ENCODE results near the gene CT45A3.

DNA sequence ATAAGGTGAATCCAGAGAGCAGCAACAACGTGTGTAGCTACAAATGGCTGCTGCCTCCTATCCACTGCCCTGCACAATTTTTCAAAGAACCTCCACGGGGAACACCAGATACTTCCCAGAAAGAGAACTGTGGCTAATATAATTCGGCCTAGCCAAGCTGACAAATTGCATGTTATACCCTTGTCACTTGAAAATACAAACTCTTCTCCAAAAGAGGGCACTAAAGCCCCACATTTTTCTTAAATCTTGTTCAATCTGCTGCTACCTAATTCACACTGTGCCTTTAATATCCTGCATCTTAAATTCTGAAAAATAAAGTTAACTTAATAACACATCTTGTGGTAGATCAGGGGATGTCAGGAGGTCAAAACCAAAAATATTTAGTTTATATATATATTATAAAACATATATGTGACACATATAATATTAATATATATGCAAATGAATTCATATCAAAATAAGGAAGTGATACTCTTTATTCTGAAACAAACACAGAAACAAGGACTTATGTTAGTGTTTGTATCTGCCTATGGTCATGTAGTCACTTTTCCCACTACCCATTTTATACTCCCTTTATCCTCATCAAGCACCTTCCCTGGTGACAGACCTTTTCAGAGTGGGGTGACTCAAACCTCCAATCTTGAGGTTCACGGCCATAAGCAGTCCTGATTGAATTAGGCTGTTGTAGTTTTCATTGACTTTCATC, 30.5 kb downstream of the CT45A3 start:
- TF ChIP-seq CTCF (IDR thresholded peaks at IDR 0.05), result no peak
- TF ChIP-seq POLR2A (IDR thresholded peaks at IDR 0.05), result no peak

All from uterus (tissue), 2 donors.